ENCODE data around the gene CLIC1. TPM values are rescaled to one million over a fixed set of nuclear protein-coding genes. Genes with fewer than 3 reads are reported as not detected.

The CLIC1 gene
- total and polyA plus RNA-seq, 10 of the 15 experiments (the other 5 are each of a cell fraction or from before 2014, with no cell fraction given) = 446 to 1,266 (median 636) TPM

GRCh38 chr6:31742894-31743293, 6.6 kb upstream of the CLIC1 start:
- H3K9me3 ChIP-seq (replicated peaks; ENCODE audit: control insufficient read depth, insufficient read depth, low read length) = no peaks in the 10 kb centered on the region
- H3K4me3 ChIP-seq = no peak overlapping the region
- H3K4me2 ChIP-seq (ENCODE audit: control insufficient read depth, insufficient read depth) = no peak overlapping the region
- H3K36me3 ChIP-seq (ENCODE audit: control insufficient read depth in 2 of 2, insufficient read depth in 2 of 2, low read length in 1 of 2) = peaks cover 1 to 4% of the 10 kb centered on the region in 2 experiments; a peak in 2 of 4 replicates
- no peak overlapping the region for H3K9ac ChIP-seq (ENCODE audit: control insufficient read depth, insufficient read depth, low read length)
- no peaks in the 10 kb centered on the region for H4K20me1 ChIP-seq (ENCODE audit: control insufficient read depth, insufficient read depth)
- no peak overlapping the region for H2AFZ ChIP-seq (ENCODE audit: control insufficient read depth, low read depth, low read length)
- no peak overlapping the region for H3K27ac ChIP-seq (ENCODE audit: control insufficient read depth, insufficient read depth)
- intact Hi-C loops (cut with micrococcal nuclease; ENCODE audit: unreplicated experiment) (no loop called here), in situ Hi-C loops (cut with MboI) (no loop called here)
- DNase-seq (ENCODE audit: low read depth, low spot score) (no peak), FAIRE-seq (no peak), ATAC-seq (no peak)
- H3K4me1 ChIP-seq (ENCODE audit: control insufficient read depth, insufficient read depth, low read length) = peaks cover 12% of the 10 kb centered on the region
- RAD21 ChIA-PET (ENCODE audit: unreplicated experiment) = interaction anchor here (0.7 kb wide), 1 partner anchor 27 kb away, joined by 4 read pairs; no protein-coding TSS in a partner anchor
- POLR2A ChIA-PET = interaction anchor here (0.5 kb wide), 1 partner anchor 95 kb away, joined by 3 read pairs; no protein-coding TSS in a partner anchor
- SMC1A ChIA-PET (ENCODE audit: uncharacterized antibody, unreplicated experiment) = interaction anchor here (0.9 kb wide), 1 partner anchor 27 kb away, joined by 3 read pairs; no protein-coding TSS in a partner anchor
- WGBS (ENCODE audit: insufficient coverage, insufficient replicate concordance, low lambda C conversion rate, missing lambda C conversion rate) = 100% methylated on average over 3 of the region's 3 CpGs
- BruUV-seq (replicated peaks) = no TSS peak
- TF ChIP-seq KLF5 (IDR thresholded peaks at IDR 0.05; ENCODE audit: partially characterized antibody) (no peak), FOXK2 (IDR thresholded peaks at IDR 0.05) (no peak), KDM1A (IDR thresholded peaks at IDR 0.05; ENCODE audit: borderline replicate concordance) (no peak), NFYA (IDR thresholded peaks at IDR 0.05; ENCODE audit: borderline replicate concordance, low read depth, low read length) (no peak), ZNF207 (IDR thresholded peaks at IDR 0.05; ENCODE audit: borderline replicate concordance) (no peak), EP300 (IDR thresholded peaks at IDR 0.05; ENCODE audit: borderline replicate concordance in 1 of 2, control insufficient read depth in 1 of 2, low read depth in 2 of 2, low read length in 2 of 2) (no peak), POLR2A (IDR thresholded peaks at IDR 0.05; ENCODE audit: low read depth, low read length) (no peak), ESRRA (IDR thresholded peaks at IDR 0.05; ENCODE audit: low read length) (no peak), MYC (IDR thresholded peaks at IDR 0.05; ENCODE audit: insufficient read depth, insufficient read length, insufficient replicate concordance, low read length, severe bottlenecking) (no peak), YBX1 (IDR thresholded peaks at IDR 0.05) (no peak), SRF (IDR thresholded peaks at IDR 0.05; ENCODE audit: low read depth in 2 of 2, low read length in 2 of 2) (no peak), PML (IDR thresholded peaks at IDR 0.05; ENCODE audit: low read length) (no peak), NBN (IDR thresholded peaks at IDR 0.05) (no peak), EGR1 (IDR thresholded peaks at IDR 0.05; ENCODE audit: borderline replicate concordance in 1 of 2, low read depth in 2 of 2, low read length in 2 of 2) (no peak), PBX3 (IDR thresholded peaks at IDR 0.05; ENCODE audit: insufficient replicate concordance, low read depth, low read length) (no peak), ZNF622 (IDR thresholded peaks at IDR 0.05) (no peak), USF2 (IDR thresholded peaks at IDR 0.05; ENCODE audit: borderline replicate concordance, low read depth, low read length) (no peak)
- CTCF ChIA-PET = interaction anchor here (1.0 to 1.6 kb wide), 2 partner anchors 10 to 27 kb away, joined by 4 read pairs; no protein-coding TSS in a partner anchor
- peaks cover 11% of the 10 kb centered on the region for H3K79me2 ChIP-seq (ENCODE audit: control insufficient read depth, insufficient read depth, low read length)
- no peaks in the 10 kb centered on the region for H3K27me3 ChIP-seq (replicated peaks in 1 of 2; ENCODE audit: control insufficient read depth in 2 of 2, insufficient read depth in 2 of 2, low read length in 1 of 2)

Data from GM12878 (cell line).